SK-N-SH (cell line): ENCODE data around the gene NOL4L. TPM values are rescaled to one million over a fixed set of nuclear protein-coding genes. Genes with fewer than 3 reads are reported as not detected.

Source experiments
- CTCF ChIA-PET: fragments of 300-600, 350-600 bp; formaldehyde crosslinking; extraction: SDS; loops from one replicate; lab custom pipeline; 2021; lab: Yijun Ruan, JAX
- POLR2A ChIA-PET: fragments of 350-600 bp; sonication (Branson Sonifier 250); formaldehyde crosslinking; extraction: SDS; loops from one replicate; lab custom pipeline; 2020; ENCODE audit warnings: antibody characterized with exemption, inconsistent platforms; lab: Yijun Ruan, JAX
- DNase-seq: peaks from one replicate; pipeline ENCODE4 v3.0.0; 2012
- H2AFZ ChIP-seq: fragments of 200-600 bp; sonication (generic); 2 replicates; pipeline ENCODE4 v1.8.1; 2016; ENCODE audit warnings: antibody characterized with exemption, mild to moderate bottlenecking, low read depth
- H3F3A ChIP-seq: fragments of 200-600 bp; sonication (generic); replicated peaks from 2 replicates; pipeline ENCODE3; 2016; ENCODE audit warnings: antibody characterized with exemption, mild to moderate bottlenecking; ENCODE audit not compliant: insufficient read depth
- H3K27ac ChIP-seq, 2 experiments: fragments of 200-500 bp in 1 of 2; fragments of 200-600 bp in 1 of 2; sonication (Bioruptor generic) in 1 of 2; sonication (generic), shearing (Covaris generic) in 1 of 2; 2 replicates each; pipeline versions ENCODE4 v1.5.1 to v1.6.1; 2014 to 2016; ENCODE audit warnings: low read depth in 2 of 2, inconsistent platforms in 1 of 2, low read length in 1 of 2, mild to moderate bottlenecking in 1 of 2, mixed read lengths in 1 of 2
- H3K27me3 ChIP-seq: fragments of 200-600 bp; sonication (generic), shearing (Covaris generic); 2 replicates; pipeline ENCODE4 v1.6.1; 2016; ENCODE audit warnings: mixed run types; ENCODE audit not compliant: insufficient read depth
- H3K36me3 ChIP-seq, 2 experiments: fragments of 200-500 bp in 1 of 2; fragments of 200-600 bp in 1 of 2; sonication (Bioruptor generic) in 1 of 2; sonication (generic) in 1 of 2; replicated peaks in 1 of 2; 2 replicates each; pipeline versions ENCODE3 to v1.5.1; 2014 to 2016; ENCODE audit warnings: low read length in 1 of 2, mild to moderate bottlenecking in 1 of 2; ENCODE audit not compliant: insufficient read depth in 2 of 2, control insufficient read depth in 1 of 2
- H3K4me1 ChIP-seq, 2 experiments: fragments of 200-500 bp in 1 of 2; fragments of 200-600 bp in 1 of 2; sonication (Bioruptor generic) in 1 of 2; sonication (generic), shearing (Covaris generic) in 1 of 2; 2 replicates each; pipeline versions ENCODE4 v1.5.1 to v1.6.1; 2014 to 2016; ENCODE audit warnings: low read depth in 1 of 2, low read length in 1 of 2, mixed run types in 1 of 2; ENCODE audit not compliant: insufficient read depth in 2 of 2, control insufficient read depth in 1 of 2
- H3K4me2 ChIP-seq: fragments of 200-600 bp; sonication (generic), shearing (Covaris generic); 2 replicates; pipeline ENCODE4 v1.6.1; 2017; ENCODE audit warnings: mixed run types
- H3K4me3 ChIP-seq, 2 experiments: fragments of 200-500 bp in 1 of 2; fragments of 200-600 bp in 1 of 2; sonication (Bioruptor generic) in 1 of 2; sonication (generic), shearing (Covaris generic) in 1 of 2; 2 replicates each; pipeline versions ENCODE4 v1.5.1 to v1.8.1; 2014 to 2016; ENCODE audit warnings: low read depth in 2 of 2, inconsistent platforms in 1 of 2, low read length in 1 of 2, mild to moderate bottlenecking in 1 of 2, mixed read lengths in 1 of 2, moderate library complexity in 1 of 2
- H3K79me2 ChIP-seq: fragments of 200-600 bp; sonication (generic); 2 replicates; pipeline ENCODE4 v1.8.1; 2017; ENCODE audit warnings: mild to moderate bottlenecking; ENCODE audit not compliant: insufficient read depth
- H3K9ac ChIP-seq: fragments of 200-600 bp; sonication (generic); 2 replicates; pipeline ENCODE4 v1.6.1; 2017; ENCODE audit warnings: mixed run types
- H3K9me2 ChIP-seq: fragments of 200-600 bp; sonication (generic); 2 replicates; pipeline ENCODE4 v1.6.1; 2017; ENCODE audit warnings: mixed run types
- H3K9me3 ChIP-seq: fragments of 200-600 bp; sonication (generic); 2 replicates; pipeline ENCODE4 v1.6.1; 2017; ENCODE audit warnings: mixed run types, mild to moderate bottlenecking, moderate library complexity
- H4K20me1 ChIP-seq: fragments of 200-600 bp; sonication (generic); 2 replicates; pipeline ENCODE4 v1.6.1; 2017; ENCODE audit warnings: mild to moderate bottlenecking, mixed run types; ENCODE audit not compliant: insufficient read depth
- FOXJ3 ChIP-seq: sonication (generic); formaldehyde crosslinking; IDR thresholded peaks from 2 replicates; pipeline ENCODE4 v1.5.1; 2020; ENCODE audit warnings: mild to moderate bottlenecking, missing genetic modification reagents
- FOXM1 ChIP-seq: IDR thresholded peaks from 2 replicates; pipeline ENCODE4 v1.4.0; 2012; ENCODE audit warnings: low read depth, mild to moderate bottlenecking
- NRF1 ChIP-seq: IDR thresholded peaks from 2 replicates; pipeline ENCODE4 v1.6.1; 2012; ENCODE audit warnings: low read depth, mild to moderate bottlenecking, low read length
- WGBS: methylation state at CpG from one replicate; pipeline ENCODE4 v1.1.6; 2017; ENCODE audit warnings: low lambda C conversion rate; 5-methylcytosine and 5-hydroxymethylcytosine counted together
- polyA plus RNA-seq, 3 experiments: library from polyadenylated mRNA; depleted of rRNA; stranded (reverse); fragments of >200 nt; gene quantifications; 2 replicates each; pipeline ENCODE4 v1.2.3, GENCODE V29; 2012
- TF ChIP-seq, protein P1 (sequence below): fragments of 200-600 bp; sonication (generic); IDR thresholded peaks from 2 replicates; pipeline ENCODE4 v1.6.1; 2017; ENCODE audit warnings: antibody characterized with exemption, mild to moderate bottlenecking, moderate library complexity

Gene NOL4L
- polyA plus RNA-seq, 1 of the 3 experiments (the other 2 are of a cell fraction): 14.3 TPM

DNA sequence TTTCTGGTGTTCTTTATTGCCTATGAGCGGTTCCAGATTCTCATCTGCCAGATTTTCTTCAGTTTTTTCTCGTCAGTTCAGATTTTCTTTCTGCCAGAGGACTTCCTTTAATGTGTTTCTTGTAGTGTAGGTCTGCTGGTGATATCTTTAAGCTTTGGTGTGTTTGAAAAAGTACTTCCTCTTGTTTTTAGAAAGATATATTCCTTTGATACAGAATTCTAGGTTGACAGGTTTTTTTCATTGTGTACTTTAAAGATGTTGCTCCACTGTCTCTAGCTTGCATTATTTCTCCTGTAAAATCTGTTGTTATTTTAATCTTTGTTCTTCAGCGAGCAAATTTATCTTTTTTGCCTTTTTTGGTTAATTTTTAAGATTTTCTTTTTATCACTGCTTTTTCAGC is 190.1 kb downstream of the NOL4L start:
- CTCF ChIA-PET: no interaction called here
- Histone ChIP-seq H3F3A (peaks cover 12% of the 10 kb centered on the region), H3K9ac (no peak overlapping the region), H3K27ac (no peak overlapping the region)
- no peak for DNase-seq
- TF ChIP-seq NRF1: no peak
- TF ChIP-seq FOXJ3: no peak
- no peak for TF ChIP-seq FOXM1
- TF ChIP-seq, protein P1, sequence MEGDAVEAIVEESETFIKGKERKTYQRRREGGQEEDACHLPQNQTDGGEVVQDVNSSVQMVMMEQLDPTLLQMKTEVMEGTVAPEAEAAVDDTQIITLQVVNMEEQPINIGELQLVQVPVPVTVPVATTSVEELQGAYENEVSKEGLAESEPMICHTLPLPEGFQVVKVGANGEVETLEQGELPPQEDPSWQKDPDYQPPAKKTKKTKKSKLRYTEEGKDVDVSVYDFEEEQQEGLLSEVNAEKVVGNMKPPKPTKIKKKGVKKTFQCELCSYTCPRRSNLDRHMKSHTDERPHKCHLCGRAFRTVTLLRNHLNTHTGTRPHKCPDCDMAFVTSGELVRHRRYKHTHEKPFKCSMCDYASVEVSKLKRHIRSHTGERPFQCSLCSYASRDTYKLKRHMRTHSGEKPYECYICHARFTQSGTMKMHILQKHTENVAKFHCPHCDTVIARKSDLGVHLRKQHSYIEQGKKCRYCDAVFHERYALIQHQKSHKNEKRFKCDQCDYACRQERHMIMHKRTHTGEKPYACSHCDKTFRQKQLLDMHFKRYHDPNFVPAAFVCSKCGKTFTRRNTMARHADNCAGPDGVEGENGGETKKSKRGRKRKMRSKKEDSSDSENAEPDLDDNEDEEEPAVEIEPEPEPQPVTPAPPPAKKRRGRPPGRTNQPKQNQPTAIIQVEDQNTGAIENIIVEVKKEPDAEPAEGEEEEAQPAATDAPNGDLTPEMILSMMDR: no peak
- TF ChIP-seq, all 33 proteins: peak for 0
- 87% methylated on average over 3 of the region's 3 CpGs for WGBS
- POLR2A ChIA-PET: no interaction called here
- Histone ChIP-seq H3K36me3 (peaks cover 4 to 19% of the 10 kb centered on the region in 2 experiments), H2AFZ (no peak overlapping the region), H3K79me2 (peaks cover 99% of the 10 kb centered on the region), H3K4me1 (no peaks in the 10 kb centered on the region; a peak in 2 of 4 replicates), H3K4me3 (no peak overlapping the region), H3K4me2 (no peak overlapping the region), H4K20me1 (peaks cover 51% of the 10 kb centered on the region), H3K27me3 (no peaks in the 10 kb centered on the region), H3K9me3 (no peaks in the 10 kb centered on the region), H3K9me2 (no peaks in the 10 kb centered on the region)

Other genes starting within 250 kb of the NOL4L start
- gene ASXL1, start 227.0 kb downstream of the NOL4L start, polyA plus RNA-seq (2012; rRNA removed): 36.6 and 44.7 TPM in 2 replicates
- not detected in 2 replicates for gene C20orf203, start 88.6 kb upstream of the NOL4L start, polyA plus RNA-seq (2012; rRNA removed)
- 38.0 and 46.0 TPM in 2 replicates for gene COMMD7, start 158.1 kb upstream of the NOL4L start, polyA plus RNA-seq (2012; rRNA removed)
- gene DNMT3B, start 177.1 kb upstream of the NOL4L start, polyA plus RNA-seq (2012; rRNA removed): 2.2 and 2.4 TPM in 2 replicates
- 47.2 and 54.2 TPM in 2 replicates for gene MAPRE1, start 234.6 kb upstream of the NOL4L start, polyA plus RNA-seq (2012; rRNA removed)